GM19324 (cell line): ENCODE data around the gene CTDNEP1.
A peak's percentile ranks its signal among the peaks of the same experiment; 100 is the strongest.

Experiments
- ATAC-seq: cut with Tn5 transposase; IDR thresholded peaks from one replicate; pipeline ENCODE4 v1.9.1; 2021; ENCODE audit warnings: mild to moderate bottlenecking, moderate library complexity; ENCODE audit not compliant: unreplicated experiment, low FRiP score

The CTDNEP1 gene

DNA sequence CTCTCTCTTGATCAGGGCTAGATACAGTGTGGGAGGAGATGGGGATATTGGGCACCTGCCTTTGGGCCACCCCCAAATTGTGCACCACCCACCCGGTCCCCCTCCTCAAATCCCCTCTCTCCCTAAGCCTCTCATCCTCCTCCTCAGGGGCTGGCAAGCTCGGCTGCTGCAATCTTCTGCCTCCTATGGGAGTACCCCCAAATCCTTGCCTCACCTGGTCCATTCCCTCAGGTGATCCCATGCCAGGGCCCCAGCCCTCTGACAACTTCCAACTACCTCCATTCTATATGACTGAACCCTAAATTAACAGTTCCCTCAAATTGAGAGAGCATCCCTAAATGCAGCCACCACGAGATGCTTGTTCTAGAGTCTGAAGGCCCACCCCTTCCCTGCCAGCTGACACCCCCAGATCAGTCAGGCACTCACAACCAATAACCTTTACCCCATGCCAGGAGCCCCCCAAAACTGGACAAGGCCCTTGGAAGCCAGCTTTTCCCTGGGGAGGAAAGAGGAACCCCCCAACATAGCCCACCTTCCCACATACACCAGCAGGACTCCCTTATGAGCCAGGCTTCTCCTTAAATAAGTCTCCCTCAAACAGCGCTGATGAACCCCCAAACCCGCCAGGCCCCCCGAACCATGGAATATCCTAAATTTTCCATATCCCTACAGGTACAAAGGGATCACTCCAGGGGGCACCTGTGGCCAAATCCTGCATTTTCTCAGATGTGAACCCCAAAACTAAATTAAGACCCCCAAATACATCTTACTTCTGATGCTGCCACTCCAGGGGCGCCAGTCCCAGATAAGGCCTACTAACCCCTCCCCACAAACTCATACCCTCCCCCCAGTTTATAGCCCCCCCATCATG is 35.1 kb downstream of the CTDNEP1 start:
- no peak for ATAC-seq

DNA sequence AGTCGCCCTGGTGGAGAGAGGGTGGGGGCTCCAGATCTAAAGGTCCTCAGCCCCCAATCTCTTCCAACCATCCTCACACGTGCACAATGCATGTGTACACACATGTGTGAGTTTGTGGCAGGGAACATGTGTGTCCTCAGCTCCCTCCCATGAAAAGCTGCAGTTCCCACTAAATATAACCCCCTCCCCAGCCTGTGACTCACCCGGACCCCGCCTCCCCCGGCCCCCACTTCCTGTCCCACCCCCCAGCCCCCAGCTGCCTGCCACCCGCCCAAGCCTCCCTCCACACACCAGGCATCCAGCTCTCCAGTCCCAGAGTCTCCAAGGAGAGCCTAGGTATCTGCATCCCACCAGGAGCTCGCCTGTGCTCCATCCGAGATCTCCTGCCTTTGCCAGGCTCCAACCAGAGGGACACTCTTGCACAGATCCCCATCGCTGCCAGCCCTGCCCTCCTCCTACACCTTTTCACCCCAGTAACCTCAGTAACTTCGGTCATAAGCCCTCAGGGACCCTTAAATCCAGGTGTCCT is 35.8 kb downstream of the CTDNEP1 start:
- no peak for ATAC-seq

DNA sequence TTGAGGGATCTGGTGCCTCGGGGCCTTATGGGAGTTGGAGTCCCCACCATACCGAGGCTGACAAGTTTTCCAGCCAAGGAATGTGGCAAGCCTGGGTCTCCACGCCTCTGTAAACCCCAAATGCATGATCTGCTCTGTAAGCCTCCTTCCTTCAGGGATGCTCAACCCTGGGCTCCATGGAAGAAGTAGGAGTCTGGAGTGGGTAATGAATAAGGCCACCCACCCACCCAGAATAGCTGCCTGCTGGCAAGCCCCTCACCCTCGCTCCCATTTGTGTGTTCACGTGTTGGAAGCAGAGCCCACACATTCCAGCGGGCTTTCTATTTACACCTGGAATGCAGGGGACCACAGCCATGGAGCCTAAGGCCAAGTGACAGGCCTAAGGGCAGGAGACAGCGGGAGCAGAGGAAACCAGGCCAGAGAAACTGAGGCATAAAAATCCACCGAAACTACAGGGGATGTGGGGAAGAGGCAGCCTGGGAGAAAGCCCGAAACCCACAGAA is 36.3 kb downstream of the CTDNEP1 start:
- ATAC-seq: no peak

DNA sequence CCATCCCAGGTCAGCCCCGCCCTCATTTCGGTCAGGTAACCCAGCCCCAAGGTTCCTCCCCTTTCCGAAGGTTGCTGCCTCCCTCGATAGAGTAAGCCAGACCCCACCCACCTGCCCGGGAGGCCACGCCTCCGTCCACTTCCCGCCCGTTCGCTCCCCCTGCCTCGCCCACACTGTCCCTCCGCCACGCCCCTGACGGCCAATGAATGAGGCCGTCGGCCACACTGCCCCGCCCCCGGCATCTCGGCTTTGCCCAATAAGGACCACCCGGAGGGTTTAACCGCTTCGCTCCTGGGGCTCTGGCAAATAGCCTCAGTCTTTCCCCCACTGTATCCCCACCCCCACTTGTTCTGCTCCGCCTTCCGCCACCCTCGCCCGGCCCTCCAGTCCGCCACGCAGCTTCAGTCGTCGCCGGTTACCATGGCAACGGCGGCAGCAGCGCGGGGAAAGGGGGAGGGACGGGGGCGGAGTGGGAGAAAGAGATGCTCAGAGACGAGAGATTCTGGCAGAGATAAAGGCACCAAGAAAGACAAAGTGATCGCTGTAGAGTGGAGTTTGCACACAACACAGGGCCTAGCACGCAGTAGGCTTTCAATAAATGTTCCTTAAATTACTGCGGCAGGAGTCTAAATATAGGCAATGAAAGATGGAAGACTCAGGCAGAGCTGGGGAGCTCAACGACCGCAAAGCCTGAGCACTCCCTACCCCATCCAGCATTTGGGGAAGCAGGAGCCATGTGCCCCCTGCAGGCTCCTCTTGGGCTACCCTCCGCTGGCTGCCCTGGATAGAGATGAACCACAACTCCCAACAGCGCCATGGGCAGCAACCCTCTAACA is 37.0 kb downstream of the CTDNEP1 start:
- ATAC-seq: peak; percentile 83

DNA sequence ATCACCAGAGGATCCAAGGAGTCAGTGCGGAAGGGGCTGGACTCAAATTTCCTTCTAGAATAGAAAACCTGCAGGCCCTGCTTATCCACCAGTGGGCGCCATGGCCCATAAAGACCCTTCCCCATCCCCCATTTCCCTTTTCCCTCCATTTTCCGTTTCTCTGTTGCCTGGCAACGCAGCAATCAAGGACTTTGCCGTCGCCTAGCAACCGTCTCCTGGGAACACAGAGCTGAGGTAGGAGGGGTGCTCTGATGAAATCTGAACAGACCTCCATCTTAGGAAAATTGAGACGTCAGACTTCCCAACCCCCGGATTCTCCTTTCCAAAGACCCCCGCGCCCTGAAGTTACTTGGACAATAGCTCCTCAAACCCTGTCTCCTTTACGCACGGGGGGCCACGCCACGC is 37.6 kb downstream of the CTDNEP1 start:
- no peak for ATAC-seq

DNA sequence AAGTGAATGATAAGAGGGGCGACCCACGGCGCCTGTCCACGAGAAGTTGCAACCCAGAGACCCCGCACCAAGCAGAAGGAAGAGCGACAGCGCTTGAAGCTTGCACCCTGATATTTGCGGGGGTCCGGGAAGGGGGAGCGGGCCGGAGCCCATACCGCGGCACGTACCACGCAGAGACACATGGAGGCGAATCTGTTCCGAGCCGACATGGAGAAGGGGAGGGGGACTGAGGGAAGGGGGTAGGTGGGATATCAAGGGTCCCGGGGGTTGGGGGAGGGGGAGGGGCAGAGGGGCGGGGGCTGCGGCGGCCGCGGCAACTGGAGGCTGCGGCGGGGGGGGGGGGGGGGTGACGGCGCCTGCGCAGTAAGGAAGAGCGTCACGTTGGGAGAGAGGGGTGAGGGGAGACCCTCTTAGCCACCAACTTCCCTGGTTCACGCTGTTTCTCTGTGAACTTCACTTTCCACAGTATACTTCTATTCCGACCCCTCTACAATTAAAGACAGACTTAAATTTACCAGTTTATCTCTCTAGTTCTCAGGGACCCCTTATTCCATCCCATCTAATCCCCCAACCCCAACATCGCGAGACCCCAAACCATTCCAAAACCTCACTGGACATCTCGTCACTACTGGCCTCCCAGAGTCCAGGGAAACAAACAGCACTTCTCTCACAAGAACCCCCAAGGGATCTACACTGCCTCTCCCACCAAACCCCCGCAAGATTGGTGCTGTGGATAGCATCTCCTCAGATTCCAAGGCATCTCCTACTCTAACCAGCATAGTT is 39.9 kb downstream of the CTDNEP1 start:
- no peak for ATAC-seq

DNA sequence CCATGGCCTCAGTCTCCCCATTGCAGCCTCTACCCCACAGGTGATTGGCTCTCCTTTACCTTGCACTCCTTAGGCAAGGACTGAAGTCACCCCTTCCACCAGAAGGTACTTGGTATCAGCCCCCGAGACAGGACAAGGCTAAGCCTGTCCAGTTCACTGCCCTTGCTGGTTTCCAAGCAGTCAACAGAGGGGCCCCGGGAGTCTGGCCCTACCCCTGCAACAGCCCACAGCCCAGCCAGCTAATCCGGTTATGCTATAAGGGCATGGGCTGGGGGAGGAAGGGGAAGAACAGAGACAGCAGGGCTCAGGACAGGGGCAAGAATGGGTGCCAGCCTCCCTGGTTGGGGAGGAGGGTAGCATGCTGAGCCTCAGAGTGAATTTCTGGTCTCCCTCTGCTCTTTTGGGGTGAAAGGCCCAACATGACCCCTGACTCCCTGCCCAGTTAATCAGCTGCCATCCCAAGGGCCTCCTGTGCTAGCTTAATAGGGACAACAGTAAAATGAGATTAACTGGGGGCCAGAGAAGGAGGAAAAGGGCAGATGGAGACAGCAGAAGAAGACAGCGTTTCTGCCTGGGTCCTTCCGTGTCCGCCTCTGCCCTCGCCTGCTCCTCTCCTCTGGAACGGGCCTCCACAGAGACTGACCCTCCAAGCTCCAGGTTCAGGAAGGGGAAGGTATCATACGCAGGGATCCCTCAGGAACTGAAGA is 42.6 kb downstream of the CTDNEP1 start:
- ATAC-seq: no peak

DNA sequence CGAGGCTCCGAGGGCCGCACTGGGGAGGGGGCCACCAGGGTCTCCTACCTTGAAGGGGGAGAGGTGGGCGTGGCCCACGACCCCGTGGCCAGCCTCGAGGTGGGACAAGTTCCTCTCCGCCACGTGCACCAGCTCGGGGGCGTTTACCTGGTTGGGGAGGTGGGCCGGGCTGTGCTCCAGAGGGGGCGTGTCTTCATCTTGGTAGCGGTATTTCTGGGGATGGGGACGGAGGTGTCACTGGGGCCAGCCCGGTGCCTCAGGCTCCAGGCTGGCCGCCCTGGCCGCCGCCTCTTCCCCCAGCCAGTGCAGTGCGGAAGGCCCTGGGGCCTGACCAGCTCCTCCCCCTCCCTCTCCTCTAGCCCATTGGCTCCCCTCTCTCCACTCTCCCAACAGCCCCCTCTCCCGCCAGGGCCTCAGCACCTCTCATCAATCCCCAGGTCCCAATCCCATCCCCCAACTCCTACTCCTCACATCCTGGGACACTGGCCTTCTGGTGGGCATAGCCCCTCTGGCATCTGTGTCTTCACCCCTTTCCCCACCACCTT is 43.4 kb downstream of the CTDNEP1 start:
- ATAC-seq: no peak

DNA sequence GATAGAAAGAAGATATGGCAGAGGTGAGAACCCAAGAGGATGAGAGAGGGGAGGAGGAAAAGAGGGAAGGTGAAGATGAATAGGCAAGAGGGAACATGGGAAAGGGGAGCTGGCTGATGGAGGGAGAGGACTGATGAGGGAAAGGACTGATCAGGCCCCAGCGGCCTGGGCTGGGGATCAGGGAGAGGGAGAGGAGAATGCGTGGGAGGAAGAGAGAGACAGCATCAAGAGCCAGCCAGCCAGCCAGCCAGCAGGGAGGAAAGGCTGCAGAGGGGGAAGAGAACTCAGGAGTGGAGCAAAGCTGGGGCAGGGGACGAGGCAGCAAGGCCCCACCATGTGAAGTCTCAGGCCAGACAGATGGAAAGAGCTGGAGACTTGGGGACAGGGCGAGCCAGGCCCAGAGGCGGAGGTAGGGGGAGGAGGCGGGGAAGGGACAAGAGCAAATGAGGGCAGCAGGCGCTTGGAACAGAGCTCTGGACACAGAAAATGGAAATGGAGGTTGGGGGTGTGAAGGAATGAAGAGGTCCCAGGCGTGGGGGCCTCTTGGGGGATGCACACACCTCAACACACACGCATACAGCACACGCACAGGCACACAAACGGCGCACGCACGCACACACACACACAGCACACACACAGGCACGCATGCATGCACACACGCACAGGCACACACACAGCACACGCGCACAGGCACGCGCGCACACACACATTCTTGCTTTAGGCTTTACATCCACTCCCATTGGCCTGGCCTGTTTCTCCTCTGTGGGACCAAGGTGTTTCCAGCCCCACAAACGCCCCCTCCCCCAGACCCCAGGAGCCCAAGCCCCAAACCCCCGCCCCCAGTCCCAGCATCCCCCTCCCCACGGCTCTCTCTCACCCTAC is 44.2 kb downstream of the CTDNEP1 start:
- ATAC-seq: no peak

DNA sequence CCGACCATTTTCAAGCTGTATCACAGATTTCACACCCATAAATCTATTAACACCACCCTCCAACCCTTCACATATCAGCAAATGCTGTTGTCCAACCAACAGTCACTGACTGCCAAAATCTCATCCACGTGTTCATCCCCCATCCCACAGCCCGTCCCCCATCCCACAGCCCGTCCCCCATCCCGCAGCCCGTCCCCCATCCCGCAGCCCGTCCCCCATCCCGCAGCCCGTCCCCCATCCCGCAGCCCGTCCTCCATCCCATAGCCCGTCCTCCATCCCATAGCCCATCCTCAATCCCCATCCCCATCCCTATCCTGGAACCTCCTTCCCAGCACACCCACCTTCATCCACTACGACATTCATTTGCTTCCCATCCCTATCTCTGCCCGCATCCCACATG is 46.0 kb downstream of the CTDNEP1 start:
- no peak for ATAC-seq

DNA sequence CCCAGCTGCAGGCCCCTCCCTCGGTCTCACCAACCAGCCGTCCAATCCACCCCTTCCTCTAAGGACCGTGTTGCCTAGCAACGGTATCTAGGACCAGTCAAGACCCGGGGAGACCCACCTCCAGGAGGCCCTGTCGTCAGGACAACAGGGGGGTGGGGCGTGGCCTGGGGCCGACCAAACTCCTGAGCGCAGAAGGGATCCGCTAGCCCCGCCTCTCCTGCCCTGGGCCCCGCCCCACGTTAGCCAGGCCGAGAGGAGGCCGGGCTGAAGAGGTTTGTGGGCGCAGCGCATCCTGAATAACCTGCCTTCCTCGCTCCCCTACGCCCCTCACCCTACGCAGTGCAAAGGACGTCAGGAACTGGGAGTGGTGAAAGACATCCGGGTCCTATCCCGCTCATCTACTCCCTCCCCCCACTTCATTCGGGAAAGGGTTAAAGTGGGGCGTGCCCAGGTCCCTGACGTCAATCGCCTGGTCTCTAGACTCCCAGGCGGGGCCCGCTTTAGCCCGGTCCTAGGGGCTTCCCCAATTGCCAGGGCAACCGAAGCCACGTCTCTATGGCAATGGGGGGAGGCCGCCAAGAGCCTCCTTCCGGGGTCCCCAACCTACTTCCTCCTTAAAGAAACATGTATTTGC is 46.6 kb downstream of the CTDNEP1 start:
- peak; percentile 75 for ATAC-seq

DNA sequence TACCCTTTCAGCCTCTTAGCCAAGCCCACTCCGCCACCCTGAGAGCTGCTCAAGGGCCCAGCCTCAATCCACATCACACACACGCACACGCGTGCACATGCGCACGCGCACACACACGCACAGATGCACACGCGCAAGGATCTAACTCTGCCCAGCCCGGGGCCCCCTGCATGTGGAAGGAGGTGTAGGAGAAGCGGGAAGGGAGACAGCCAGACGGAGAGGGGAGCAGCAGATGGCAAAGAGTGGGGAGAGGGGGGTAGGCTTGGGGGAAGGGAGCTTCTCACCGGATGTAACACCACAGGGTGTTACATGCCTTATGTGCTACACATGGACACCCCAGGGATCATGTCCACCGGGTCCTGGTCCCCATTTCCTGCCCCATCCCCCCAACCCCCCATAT is 47.2 kb downstream of the CTDNEP1 start:
- no peak for ATAC-seq

DNA sequence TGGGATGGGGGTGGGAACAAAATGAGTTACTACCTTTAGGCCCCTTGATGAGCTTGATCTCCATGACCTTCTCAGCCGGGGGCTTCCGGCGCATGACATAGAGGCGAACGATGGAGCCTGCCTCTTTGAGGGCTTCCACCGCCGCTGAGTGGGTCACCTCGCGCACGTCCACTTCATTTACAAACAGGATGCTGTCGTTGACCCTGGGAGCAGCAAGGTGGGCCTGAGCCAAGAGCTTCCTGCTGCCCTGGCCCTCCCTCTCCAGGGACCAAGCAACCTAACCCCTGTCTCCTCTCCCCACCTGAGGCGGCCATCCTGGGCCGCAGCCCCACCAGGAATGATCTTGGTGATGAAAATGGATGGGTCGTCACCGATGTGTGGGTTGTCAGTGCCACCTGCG is 48.1 kb downstream of the CTDNEP1 start:
- ATAC-seq: no peak

DNA sequence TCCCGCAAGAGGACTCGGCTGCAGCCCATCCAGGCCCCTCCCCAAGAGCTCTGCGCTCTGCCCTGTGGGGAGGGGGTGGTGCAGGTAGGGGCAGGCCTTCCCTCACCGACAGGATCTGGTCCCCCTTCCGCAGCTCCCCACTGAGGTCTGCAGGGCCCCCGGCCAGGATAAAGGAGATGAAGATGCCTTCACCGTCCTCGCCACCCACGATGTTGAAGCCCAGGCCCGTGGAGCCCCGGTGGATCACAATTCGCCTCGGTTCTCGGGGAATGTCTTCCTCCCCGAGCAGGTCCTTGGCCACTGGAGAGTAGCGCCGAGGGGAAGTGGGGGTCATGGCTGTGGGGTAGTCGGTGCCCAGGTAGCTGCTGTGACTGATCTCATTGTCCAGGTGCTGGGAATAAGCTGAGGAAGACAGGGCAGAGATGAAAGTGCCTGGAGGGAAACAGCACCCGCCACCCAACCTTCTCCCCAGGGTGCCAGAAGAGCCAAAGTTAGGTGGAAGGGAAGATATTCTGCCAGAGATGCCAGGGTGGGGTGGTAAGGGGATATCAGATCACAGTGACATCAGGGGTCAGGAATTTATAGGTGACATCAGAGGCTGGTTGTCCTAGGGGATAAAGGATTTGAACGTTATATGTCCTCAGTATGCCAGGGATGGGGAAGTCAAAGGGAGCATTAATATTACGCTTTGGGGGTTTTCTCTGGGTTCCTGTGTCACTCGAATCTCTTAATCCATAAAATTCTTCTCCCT is 54.7 kb downstream of the CTDNEP1 start:
- no peak for ATAC-seq

DNA sequence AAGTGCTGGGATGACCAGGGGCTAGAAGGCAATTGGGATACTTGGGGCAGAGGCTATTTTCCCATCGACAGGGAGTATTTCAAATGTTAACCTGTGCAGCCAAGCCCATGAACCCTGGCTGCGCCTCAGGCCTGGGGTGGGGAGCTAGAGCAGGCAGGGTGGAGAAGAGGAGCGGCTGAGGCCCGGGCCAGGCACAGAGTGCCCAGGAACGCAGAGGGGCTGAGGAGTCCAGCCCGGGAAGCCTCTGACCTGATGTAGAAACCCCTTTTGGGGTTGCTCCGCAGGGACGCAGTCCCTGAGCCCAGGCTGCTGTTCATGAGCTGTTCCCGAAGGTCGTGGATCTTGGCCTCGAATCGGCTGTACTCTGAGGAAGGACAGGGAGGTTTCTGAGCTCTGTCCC is 55.6 kb downstream of the CTDNEP1 start:
- no peak for ATAC-seq
